CD4-positive, alpha-beta T cell treated with Interleukin-15 for 4 hours (primary cell): ENCODE measurements around the gene MCUB.
"Not testable (repeated sequence)": the region's sequence is repeated elsewhere in the genome, so short reads cannot be mapped to it uniquely, and the experiment has no call there.

Experiments used
- DNase-seq: peaks from one replicate; pipeline ENCODE4 v3.0.0-alpha.2; 2020; ENCODE audit warnings: low spot score

MCUB gene

DNA sequence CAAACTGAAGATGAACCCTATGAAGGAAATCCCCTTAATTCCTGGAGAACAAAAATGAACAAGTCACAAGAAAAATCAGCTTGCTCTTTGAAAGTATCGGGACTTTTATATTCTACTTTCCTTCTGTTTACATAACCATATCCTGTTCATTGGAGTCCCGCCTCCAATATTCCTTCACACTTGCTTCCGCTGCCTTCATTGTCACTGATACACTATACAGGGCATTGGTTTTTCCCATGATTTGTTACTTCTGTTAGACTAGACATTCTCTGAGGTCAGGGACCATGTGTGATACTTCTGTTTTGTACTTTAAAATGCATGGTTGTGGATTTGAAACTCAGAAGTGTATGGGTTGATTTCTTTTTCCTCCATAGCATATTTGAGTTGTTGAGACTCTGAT, 18.8 kb downstream of the MCUB start:
- no peak for DNase-seq

DNA sequence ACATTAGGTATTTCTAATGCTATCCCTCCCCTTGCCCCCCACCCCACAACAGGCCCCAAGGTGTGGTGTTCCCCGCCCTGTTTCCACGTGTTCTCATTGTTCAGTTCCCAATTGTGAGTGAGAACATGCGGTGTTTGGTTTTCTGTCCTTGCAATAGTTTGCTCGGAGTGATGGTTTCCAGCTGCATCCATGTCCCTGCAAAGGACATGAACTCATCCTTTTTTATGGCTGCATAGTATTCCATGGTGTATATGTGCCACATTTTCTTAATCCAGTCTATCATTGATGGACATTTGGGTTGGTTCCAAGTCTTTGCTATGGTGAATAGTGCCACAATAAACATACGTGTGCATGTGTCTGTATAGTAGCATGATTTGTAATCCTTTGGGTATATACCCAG, 20.0 kb downstream of the MCUB start:
- not testable (repeated sequence) for DNase-seq

DNA sequence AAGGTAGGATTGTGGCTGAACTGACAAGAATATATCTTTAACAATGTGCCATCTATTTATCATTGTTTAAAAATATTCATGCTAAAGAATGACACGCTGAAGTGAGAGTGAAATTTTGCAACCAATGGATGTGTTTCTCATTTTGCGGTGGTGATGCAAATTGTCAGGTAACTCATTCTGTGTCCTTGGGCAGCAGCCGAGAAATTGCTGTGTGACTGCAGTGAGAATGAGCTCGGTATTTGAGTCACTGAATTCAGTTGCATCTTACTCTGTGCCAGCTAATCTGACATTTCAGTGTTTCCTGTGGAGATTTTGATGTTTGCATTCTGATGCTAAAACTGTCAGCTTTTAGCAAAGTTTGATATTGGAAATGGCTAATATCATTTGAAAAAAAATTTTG, 28.1 kb downstream of the MCUB start:
- peak; percentile 49 for DNase-seq

DNA sequence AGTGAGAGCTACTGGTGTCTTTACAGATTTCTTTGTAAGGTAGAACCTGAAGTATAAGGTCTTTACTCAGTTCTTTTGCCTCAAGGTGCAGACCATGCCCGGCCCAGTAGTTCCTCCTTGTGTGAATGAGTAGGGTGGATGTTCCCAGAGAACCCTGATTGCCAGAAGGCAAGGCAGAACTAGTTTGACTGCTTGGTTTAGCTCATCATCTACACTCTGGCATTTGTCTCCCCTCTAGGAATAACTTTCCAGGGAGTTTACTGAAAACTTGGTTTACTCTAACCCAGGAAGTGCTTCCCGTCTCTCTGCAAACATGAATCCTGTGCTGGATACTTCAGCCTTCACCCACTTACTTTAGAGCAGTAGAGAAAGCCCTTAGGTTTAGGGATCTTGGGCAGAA, 29.1 kb downstream of the MCUB start:
- DNase-seq, result no peak

DNA sequence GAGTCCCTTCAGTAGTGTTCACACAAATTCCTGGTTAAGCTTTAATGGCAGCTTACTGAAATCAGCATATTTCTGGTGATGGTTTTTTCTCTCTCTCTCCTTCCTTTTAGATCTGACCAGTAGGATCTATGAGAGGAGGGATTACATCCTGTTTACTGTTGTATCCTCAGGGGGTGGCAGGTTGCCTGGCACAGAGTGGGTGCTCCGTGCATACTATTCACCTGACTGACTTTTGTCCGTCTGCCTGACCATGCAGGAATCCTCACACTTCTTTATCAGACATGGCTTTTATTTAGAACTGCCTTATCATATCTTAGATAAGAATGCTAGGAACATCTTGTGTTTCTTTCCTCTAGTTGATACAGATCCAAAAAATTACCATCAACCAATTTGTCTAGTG, 29.6 kb downstream of the MCUB start:
- DNase-seq, result no peak

DNA sequence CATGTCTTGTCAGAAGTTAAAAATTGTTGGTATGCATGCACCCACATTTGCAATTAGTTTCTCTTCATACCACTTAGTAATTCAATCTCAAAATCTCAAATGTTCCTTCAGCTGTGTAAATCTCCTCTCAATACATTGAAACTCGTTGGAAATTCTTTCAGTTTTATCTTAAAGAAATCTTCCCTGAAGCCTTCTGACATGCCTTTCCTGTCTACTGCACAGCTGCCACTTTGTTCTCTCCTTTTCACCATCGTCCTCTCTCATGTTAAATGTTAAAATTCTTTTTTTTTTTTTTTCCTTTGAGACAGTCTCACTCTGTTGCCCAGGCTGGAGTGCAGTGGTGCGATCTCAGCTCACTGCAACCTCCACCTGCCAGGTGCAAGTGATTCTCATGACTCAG, 30.9 kb downstream of the MCUB start:
- DNase-seq, result no peak

DNA sequence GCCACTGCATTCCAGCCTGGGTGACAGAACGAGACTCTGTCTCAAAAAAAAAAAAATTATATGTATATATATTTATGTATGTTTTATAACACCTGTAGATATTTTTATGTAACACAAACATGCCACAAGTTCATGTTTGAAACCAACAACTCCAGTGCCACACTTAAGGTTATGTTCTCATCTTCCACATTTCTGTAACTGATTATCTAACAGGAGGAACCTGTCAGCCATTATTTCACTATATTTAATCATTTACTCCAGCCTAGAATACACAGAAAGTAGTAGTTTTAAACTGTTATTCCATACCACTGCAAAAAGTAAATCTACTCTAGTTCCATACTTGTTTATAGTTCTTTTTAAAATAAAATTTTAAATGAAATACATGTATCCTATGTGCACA, 32.3 kb downstream of the MCUB start:
- no peak for DNase-seq

DNA sequence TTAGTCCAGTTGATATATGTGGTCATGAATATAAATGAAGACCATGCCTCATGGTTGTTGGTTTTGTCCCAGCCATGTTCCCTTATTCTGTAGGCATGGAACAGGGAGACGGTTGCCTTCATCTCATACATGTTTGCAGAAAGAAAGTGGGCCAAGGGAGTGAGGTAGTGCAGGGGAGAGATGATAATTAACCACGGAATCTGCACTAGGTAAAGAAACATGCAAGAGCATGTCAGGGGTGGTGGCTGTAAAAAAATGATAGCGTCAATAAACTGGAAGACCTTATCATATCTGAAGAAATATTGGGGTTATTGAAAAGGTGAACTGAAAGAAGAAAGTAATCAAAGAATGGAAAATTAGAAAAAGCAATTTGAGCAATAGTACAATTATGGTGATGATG, 35.1 kb downstream of the MCUB start:
- not testable (repeated sequence) for DNase-seq

DNA sequence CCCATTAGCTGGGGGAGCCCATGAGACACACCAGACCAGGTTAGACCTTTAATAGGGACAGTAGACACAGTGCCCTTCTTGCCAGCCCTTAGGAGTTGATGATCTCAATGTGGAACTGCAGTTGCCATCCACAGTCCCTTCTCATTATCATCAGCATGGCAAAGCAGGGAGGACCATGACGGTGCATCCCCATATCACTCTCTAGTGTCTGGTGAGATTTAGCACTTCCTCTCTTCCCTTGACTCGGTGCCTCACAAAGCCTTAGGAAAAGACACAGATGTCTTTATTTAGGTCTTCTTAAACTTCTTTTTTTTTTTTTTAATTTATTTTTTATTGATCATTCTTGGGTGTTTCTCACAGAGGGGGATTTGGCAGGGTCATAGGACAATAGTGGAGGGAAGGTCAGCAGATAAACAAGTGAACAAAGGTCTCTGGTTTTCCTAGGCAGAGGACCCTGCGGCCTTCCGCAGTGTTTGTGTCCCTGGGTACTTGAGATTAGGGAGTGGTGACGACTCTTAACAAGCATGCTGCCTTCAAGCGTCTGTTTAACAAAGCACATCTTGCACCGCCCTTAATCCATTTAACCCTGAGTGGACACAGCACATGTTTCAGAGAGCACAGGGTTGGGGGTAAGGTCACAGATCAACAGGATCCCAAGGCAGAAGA, 36.5 kb downstream of the MCUB start:
- DNase-seq, result not testable (repeated sequence)

DNA sequence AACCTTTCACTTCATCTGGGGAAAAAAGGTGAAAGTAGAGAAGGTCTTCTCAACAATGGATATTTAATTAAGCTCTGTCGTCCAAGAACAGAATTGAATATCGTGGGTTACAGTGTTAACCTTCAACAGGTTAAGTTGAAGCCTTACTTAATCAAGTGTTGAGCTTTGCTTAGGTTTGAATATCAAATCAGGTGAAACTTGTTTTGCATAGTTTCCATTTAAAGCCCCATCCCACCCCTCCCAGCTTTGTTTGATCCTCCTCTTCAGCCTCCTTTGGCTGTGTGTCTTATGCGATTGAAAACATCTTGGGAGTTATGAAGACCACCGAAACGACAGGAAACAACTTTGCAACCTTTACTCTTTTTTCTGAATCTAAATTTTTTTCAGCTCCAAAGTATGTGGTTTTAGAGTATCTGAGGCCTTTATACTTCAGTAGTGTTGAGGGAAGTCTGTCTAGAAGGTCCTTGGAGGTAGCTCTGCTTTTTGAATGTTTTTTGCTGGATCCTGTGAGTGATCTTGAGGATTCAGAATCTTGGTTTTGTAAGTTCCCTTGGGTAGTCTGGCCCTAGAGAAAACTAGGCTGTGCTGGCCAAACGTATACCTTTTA, 39.1 kb downstream of the MCUB start:
- DNase-seq, result no peak

DNA sequence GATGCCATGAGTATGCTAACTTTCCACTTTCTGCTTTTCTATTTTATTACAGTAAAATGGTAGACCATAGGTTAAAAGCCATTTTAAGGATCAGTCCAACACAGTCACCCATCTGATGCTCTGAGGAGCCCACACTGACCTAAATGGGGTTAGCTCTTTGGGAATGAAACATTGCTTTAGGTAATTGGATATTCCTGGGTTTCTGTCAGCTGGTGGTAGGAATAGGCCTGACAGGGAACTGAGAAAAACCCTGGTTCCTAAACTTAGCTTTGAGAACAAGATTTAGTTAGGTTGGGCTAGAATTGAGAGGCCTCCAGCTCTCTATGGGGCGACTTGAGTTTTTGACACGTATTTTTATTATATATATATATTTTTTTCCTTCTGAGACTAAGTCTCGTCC, 40.4 kb downstream of the MCUB start:
- no peak for DNase-seq

DNA sequence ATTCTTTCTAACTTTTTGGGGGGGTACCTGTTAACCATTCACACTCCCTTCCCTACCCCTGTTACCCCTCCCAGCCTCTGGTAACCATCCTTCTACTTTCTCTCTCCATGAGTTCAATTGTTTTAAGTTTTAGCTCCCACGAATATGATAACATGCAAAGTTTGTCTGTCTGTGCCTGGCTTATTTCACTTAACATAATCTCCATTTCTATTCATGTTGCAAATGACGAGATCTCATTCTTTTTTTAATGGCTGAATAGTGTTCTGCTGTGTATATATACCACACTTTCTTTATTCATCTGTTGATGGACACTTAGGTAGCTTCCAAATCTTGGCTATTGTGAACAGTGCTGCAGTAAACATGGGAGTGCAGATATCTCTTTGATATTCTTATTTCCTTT, 41.3 kb downstream of the MCUB start:
- no peak for DNase-seq

DNA sequence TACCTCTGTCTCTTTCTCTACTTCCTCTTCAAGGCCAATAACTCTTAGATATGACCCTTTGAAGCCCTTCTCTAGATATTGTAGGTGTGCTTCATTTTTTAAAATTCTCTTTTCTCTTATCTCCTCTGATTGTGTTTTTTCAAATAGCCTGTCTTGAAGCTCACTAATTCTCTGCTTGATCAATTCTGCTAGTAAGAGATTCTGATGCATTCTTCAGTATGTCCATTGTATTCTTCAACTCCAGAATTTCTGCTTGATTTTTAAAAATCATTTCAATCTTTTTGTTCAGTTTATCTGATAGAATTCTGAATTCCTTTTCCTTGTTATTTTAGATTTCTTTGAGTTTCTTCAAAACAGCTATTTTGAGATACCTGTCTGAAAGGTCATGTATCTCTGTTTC, 47.9 kb downstream of the MCUB start:
- no peak for DNase-seq

DNA sequence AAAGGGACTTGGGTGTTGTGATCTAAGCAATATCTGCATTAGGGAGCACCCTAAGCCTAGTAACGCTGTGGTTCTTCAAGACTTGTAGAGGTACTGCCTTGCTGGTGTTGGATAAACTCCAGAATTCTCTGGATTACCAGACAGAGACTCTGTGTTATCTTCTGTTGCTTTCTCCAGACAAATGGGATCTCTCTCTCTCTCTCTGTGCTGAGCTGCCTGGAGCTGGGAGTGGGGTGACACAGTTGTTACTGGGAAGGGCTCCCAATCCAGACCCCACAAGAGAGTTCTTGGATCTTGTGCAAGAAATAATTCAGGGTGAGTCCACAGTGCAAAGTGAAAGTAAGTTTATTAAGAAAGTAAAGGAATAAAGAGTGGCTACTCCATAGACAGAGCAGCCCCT, 48.8 kb downstream of the MCUB start:
- no peak for DNase-seq

DNA sequence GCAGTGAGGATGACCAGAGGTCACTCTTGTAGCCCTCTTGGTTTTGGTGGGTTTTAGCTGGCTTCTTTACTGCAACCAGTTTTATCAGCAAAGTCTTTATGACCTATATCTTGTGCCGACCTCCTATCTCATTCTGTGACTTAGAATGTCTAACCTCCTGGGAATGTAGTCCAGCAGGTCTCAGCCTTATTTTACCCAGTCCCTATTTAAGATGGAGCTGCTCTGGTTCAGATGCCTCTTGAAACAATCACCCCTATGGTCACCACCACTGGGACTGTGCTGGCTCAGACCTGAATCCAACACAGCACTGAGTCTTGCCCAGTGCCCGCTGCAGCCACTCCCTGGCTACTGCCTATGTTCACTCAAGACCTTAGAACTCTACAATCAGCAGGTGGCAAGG, 49.4 kb downstream of the MCUB start:
- DNase-seq, result no peak

DNA sequence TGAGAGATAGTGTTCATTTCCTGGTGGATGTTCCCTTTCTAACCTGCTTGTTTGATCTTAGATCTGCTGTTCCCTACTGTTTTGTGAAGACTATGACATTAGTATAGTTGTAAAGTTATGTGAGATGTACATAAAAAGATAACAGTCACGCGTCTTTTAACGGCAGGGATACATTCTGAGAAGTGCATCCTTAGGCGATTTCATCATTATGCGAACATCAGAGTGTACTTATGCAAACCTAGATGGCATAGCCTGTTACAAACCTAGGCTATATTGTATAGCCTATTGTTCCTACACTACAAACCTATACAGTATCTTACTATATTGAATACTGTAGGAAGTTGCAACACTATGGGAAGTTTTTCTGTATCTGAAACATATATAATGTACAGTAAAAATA, 50.4 kb downstream of the MCUB start:
- DNase-seq, result no peak

DNA sequence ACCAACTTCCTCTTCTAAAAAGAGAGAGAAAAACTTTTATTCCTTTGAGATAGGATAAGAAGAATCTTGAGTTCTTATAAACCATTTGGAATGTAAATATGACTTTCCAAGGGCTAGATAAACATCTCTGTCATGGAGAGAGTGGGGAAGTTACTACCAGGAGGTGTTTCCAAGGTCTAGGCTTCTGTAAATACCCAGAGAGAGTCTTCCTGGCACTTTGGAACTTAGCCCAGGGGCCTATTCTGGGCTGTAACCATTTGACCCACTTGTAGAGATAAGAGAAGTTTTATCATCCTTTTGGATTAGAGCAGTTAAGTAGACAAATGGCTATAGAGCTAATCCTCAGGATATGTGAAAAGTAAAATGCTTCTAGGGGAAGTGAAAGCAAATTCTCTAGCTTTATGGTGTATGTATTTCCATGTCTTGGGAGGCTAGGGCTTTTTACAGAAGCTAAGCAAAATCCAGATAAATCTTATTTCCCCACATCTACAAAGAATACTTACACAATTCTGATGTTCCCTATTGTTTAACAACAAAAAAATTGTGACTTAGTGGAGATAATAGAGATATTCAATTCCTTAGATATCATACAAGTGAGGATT, 51.1 kb downstream of the MCUB start:
- no peak for DNase-seq

DNA sequence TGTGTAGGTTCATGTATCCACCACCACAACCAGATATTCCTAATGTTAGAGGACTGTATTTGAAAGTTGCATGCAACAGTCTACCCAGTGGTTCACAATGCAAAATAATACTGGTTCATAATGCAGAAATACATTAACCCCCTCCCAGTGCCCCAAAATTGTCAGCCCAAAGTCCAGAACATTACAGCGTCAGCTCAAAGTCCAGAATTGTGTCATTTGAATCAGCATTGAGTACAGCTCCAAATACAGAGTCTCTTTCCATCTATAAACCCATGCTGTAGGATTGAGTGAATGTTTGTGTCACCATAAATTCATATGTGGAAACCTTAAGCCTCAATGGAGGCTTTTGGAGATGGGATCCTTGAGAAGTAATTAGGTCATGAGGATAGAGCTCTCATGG, 54.0 kb downstream of the MCUB start:
- no peak for DNase-seq

DNA sequence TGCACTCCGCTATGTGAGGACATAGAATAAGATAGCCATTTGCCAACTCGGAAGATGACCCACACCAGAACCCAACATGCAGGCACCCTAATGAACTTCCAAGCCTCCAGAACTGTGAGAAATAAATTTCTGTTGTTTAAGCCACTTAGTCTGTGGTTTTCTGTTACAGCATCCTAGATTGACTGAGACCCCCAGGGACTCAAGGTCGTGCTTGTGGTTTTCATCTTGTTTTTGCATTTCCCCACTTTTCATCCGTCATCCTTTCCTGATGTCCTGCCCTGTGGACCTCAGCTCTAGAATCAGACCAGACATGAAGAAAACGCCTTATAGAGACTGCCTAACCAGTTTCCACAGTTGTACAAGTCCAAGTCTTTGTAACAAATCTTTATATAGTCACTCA, 54.4 kb downstream of the MCUB start:
- no peak for DNase-seq

DNA sequence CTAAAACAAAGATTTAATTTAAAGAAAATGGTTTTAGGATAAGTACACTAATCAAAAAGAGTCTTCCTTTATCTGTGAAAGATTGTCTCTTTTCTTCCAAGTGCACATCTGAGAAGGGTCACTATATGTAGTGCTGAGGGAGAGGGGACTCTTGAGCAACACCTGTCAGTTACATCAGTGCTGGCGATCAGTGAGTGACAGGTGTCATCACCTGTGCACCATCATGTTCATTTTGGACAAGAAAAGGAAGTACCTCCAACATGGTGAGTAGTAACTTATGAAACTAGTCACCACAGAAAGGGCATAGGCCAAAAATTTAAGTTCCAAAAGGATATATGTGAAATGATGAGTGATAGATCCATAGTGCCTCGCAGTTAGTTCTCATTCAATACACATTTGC, 55.7 kb downstream of the MCUB start:
- no peak for DNase-seq

DNA sequence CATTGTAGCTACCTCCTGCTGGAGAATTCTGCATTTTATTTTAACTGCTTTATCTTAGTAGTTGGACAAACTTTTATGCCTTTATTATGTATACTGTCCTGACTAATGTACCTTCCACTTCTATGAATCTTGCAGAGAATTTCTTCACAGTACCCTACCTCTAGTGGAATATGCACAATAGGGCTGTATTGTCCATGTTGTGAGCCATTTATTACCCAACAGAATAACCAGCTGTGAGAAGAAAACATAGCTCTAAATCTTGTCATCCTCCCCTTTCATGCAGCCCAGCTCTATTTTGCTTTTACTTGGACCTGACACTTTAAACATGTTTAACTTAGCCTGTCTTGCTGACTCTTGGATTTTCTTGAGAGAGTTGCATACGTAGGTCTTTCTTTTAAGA, 56.2 kb downstream of the MCUB start:
- no peak for DNase-seq

DNA sequence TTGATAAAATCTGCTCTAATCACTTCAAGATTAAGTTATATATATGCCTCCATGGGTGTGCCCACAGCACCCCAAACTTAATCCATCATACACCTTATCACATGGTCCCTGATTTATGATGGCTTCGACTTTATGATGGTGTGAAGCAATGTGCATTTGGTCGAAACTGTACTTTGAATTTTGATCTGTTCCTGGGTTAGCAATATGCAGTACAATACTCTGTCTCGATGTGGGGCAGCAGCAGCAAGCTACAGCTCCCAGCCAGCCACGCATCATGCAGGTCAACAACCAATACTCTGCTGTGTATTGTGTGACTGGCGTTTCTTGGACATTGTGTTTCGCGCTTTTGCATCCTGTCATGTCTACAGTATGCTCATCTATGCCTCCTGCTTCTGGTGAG, 62.6 kb downstream of the MCUB start:
- no peak for DNase-seq

DNA sequence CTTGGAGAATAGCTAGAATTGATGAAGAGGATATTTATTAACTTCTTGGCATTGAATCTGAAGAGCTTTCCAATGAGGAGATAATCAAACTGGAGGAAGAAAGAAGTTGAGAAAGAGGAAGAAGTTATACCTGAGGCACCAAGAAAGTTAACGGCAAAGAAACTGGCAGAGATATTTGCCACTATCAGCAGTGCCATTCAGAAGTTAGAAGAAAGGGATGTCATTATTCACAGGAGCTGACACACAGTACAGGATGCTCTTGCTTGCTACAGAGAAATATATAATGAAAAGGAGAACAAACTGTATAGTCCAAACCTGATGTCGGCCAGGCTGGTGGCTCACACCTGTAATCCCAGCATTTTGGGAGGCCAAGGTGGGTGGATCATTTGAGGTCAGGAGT, 64.5 kb downstream of the MCUB start:
- DNase-seq, result no peak

DNA sequence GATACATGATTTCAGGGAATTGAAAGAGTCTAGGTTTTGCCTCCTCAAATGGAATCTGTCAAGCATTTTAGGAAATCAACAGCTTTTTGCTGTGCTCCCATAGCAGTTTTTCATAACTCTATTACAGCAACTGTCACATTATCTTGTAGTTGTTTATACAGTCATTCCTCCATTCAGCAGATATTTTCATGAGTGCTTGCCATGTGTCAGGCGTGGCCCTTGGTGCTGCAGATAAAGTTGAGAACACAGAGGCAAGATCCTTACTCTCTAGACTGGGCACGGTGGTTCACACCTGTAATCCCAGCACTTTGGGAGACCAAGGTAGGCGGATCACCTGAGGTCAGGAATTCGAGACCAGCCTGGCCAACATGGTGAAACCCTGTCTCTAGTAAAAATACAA, 67.3 kb downstream of the MCUB start:
- no peak for DNase-seq
